Hematopoietic multipotent progenitor cell treated with erythropoietin and hydrocortisone succinate and interleukin-3 and kit ligand, for 4 days (in vitro differentiated cells): ENCODE measurements around the gene SKOR1.
A peak's percentile ranks its signal among the peaks of the same experiment; 100 is the strongest.

Experiments
- DNase-seq: peaks from one replicate; pipeline ENCODE4 v3.0.0-alpha.2; 2015

SKOR1 gene

GRCh38 chr15:67796196-67797127 is 28.8 kb upstream of the SKOR1 start:
- peak; percentile 21 for DNase-seq

- peak; percentile 41 for DNase-seq
Measured at GRCh38 chr15:67799801-67800205, 25.5 kb upstream of the SKOR1 start.

- DNase-seq, result no peak
Measured at GRCh38 chr15:67801142-67801541, 24.2 kb upstream of the SKOR1 start.

GRCh38 chr15:67801926-67802914 is 23.1 kb upstream of the SKOR1 start:
- no peak for DNase-seq

GRCh38 chr15:67803299-67803698 is 22.0 kb upstream of the SKOR1 start:
- DNase-seq, result no peak

- DNase-seq, result no peak
Measured at GRCh38 chr15:67803996-67804843, 21.1 kb upstream of the SKOR1 start.

- DNase-seq, result no peak
Measured at GRCh38 chr15:67805008-67805665, 20.2 kb upstream of the SKOR1 start.

GRCh38 chr15:67805666-67806516 is 19.4 kb upstream of the SKOR1 start:
- no peak for DNase-seq

GRCh38 chr15:67806536-67806935 is 18.8 kb upstream of the SKOR1 start:
- no peak for DNase-seq

- DNase-seq, result no peak
Measured at GRCh38 chr15:67807141-67807540, 18.2 kb upstream of the SKOR1 start.

GRCh38 chr15:67807836-67808235 is 17.5 kb upstream of the SKOR1 start:
- DNase-seq, result no peak

- DNase-seq, result no peak
Measured at GRCh38 chr15:67808821-67809220, 16.5 kb upstream of the SKOR1 start.

GRCh38 chr15:67809441-67809840 is 15.9 kb upstream of the SKOR1 start:
- no peak for DNase-seq

GRCh38 chr15:67809866-67810265 is 15.4 kb upstream of the SKOR1 start:
- DNase-seq, result no peak

GRCh38 chr15:67812241-67812644 is 13.1 kb upstream of the SKOR1 start:
- DNase-seq, result no peak

- DNase-seq, result no peak
Measured at GRCh38 chr15:67813104-67813634, 12.1 kb upstream of the SKOR1 start.

GRCh38 chr15:67815036-67815592 is 10.2 kb upstream of the SKOR1 start:
- DNase-seq, result no peak

- no peak for DNase-seq
Measured at GRCh38 chr15:67816668-67817067, 8.6 kb upstream of the SKOR1 start.

GRCh38 chr15:67818464-67818863 is 6.8 kb upstream of the SKOR1 start:
- no peak for DNase-seq

GRCh38 chr15:67819636-67820035 is 5.7 kb upstream of the SKOR1 start:
- no peak for DNase-seq
